ENCODE data around the gene KIFAP3. TPM values are rescaled to one million over a fixed set of nuclear protein-coding genes. Genes with fewer than 3 reads are reported as not detected.

KIFAP3 gene
- total RNA-seq, 1 experiment from 2014 or later = 20.0 TPM

DNA sequence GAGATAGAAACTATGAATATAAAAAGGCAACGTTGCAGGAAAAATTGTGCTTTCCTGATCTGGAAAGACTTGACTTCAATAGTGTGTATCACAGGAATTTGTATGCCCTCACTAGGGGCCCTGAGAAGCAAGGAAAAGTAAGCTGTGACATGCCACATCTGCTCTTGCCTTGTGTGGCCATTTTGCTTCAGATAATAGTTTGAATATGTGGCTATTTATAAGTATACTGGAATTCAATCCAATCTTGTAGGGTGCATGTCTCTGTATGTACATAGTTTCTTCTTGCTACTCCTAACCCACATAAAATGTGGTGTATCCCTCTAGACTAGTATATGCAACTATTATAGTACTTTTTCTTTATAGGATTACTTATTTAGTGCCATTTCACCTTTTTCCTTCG is 149.7 kb downstream of the KIFAP3 start:
- H3K4me1 ChIP-seq (ENCODE audit: control insufficient read depth, insufficient read depth, low read length) = no peaks in the 10 kb centered on the region
- DNase-seq (ENCODE audit: low read depth, low spot score) (no peak), ATAC-seq (no peak)
- POLR2A ChIA-PET = no interaction called here
- TF ChIP-seq, protein P1, sequence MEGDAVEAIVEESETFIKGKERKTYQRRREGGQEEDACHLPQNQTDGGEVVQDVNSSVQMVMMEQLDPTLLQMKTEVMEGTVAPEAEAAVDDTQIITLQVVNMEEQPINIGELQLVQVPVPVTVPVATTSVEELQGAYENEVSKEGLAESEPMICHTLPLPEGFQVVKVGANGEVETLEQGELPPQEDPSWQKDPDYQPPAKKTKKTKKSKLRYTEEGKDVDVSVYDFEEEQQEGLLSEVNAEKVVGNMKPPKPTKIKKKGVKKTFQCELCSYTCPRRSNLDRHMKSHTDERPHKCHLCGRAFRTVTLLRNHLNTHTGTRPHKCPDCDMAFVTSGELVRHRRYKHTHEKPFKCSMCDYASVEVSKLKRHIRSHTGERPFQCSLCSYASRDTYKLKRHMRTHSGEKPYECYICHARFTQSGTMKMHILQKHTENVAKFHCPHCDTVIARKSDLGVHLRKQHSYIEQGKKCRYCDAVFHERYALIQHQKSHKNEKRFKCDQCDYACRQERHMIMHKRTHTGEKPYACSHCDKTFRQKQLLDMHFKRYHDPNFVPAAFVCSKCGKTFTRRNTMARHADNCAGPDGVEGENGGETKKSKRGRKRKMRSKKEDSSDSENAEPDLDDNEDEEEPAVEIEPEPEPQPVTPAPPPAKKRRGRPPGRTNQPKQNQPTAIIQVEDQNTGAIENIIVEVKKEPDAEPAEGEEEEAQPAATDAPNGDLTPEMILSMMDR (IDR thresholded peaks at IDR 0.05) = no peak
- TF ChIP-seq TCF7L2 (IDR thresholded peaks at IDR 0.05; ENCODE audit: low read depth, low read length) (no peak), POLR2AphosphoS5 (IDR thresholded peaks at IDR 0.05; ENCODE audit: low read depth, low read length) (no peak), SIN3A (IDR thresholded peaks at IDR 0.05; ENCODE audit: borderline replicate concordance, insufficient read depth, low read depth, low read length) (no peak)
- TF ChIP-seq, protein P2, sequence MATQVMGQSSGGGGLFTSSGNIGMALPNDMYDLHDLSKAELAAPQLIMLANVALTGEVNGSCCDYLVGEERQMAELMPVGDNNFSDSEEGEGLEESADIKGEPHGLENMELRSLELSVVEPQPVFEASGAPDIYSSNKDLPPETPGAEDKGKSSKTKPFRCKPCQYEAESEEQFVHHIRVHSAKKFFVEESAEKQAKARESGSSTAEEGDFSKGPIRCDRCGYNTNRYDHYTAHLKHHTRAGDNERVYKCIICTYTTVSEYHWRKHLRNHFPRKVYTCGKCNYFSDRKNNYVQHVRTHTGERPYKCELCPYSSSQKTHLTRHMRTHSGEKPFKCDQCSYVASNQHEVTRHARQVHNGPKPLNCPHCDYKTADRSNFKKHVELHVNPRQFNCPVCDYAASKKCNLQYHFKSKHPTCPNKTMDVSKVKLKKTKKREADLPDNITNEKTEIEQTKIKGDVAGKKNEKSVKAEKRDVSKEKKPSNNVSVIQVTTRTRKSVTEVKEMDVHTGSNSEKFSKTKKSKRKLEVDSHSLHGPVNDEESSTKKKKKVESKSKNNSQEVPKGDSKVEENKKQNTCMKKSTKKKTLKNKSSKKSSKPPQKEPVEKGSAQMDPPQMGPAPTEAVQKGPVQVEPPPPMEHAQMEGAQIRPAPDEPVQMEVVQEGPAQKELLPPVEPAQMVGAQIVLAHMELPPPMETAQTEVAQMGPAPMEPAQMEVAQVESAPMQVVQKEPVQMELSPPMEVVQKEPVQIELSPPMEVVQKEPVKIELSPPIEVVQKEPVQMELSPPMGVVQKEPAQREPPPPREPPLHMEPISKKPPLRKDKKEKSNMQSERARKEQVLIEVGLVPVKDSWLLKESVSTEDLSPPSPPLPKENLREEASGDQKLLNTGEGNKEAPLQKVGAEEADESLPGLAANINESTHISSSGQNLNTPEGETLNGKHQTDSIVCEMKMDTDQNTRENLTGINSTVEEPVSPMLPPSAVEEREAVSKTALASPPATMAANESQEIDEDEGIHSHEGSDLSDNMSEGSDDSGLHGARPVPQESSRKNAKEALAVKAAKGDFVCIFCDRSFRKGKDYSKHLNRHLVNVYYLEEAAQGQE (IDR thresholded peaks at IDR 0.05; ENCODE audit: insufficient read depth in 1 of 2, low read depth in 2 of 2, low read length in 1 of 2) = no peak
- CTCF ChIA-PET = no interaction called here
- intact Hi-C loops (cut with micrococcal nuclease; ENCODE audit: unreplicated experiment) (loop anchor here (10.0 kb wide), 2 partner anchors 150 to 750 kb away; partner anchors contain the start of gene KIFAP3), in situ Hi-C loops (cut with HindIII; ENCODE audit: low pct_unique_long_range_greater_than_20kb, low sequenced_read_pairs) (no loop called here)
- H3K27me3 ChIP-seq (ENCODE audit: control insufficient read depth, insufficient read depth, low read length) = no peaks in the 10 kb centered on the region
- no TSS peak for BruUV-seq (replicated peaks)
- H3K4me3 ChIP-seq (ENCODE audit: low read depth in 2 of 2, low read length in 2 of 2) = no peak overlapping the region
- H3K36me3 ChIP-seq (ENCODE audit: control insufficient read depth, insufficient read depth, low read length) = no peaks in the 10 kb centered on the region
- no peaks in the 10 kb centered on the region for H3K9me3 ChIP-seq (ENCODE audit: control insufficient read depth, insufficient read depth, low read depth, low read length)
- H3K27ac ChIP-seq (ENCODE audit: low read length) = no peak overlapping the region

DNA sequence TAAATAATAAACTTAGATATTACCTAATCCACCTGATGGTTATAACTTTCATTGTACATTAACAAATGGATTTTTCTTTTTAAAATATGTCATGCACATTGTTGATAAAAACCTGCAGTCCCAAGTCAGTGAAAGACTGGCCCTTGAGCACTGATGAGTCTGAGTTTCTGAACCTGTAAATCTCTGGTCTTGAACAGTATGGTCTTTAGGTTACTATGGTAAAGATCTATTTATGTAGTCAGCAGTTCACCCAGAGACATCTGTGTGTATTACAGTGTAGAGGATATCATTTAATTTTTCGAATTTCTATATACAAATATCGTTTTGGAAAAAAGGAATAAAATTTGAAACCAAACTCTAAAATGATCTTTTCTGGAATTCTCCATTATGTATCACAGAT is 150.4 kb downstream of the KIFAP3 start:
- no TSS peak for BruUV-seq (replicated peaks)
- H3K36me3 ChIP-seq (ENCODE audit: control insufficient read depth, insufficient read depth, low read length) = no peaks in the 10 kb centered on the region
- intact Hi-C loops (cut with micrococcal nuclease; ENCODE audit: unreplicated experiment) = loop anchor here (10.0 kb wide), 2 partner anchors 151 to 751 kb away; partner anchors contain the start of gene KIFAP3
- no peak overlapping the region for H3K4me3 ChIP-seq (ENCODE audit: low read depth in 2 of 2, low read length in 2 of 2)
- ATAC-seq (no peak), DNase-seq (ENCODE audit: low read depth, low spot score) (no peak)
- POLR2A ChIA-PET = no interaction called here
- in situ Hi-C loops (cut with HindIII; ENCODE audit: low pct_unique_long_range_greater_than_20kb, low sequenced_read_pairs) = no loop called here
- no peaks in the 10 kb centered on the region for H3K4me1 ChIP-seq (ENCODE audit: control insufficient read depth, insufficient read depth, low read length)
- H3K27me3 ChIP-seq (ENCODE audit: control insufficient read depth, insufficient read depth, low read length) = no peaks in the 10 kb centered on the region
- CTCF ChIA-PET = no interaction called here
- H3K27ac ChIP-seq (ENCODE audit: low read length) = no peak overlapping the region
- H3K9me3 ChIP-seq (ENCODE audit: control insufficient read depth, insufficient read depth, low read depth, low read length) = no peaks in the 10 kb centered on the region
- TF ChIP-seq POLR2AphosphoS5 (IDR thresholded peaks at IDR 0.05; ENCODE audit: low read depth, low read length) (no peak), TCF7L2 (IDR thresholded peaks at IDR 0.05; ENCODE audit: low read depth, low read length) (no peak), SIN3A (IDR thresholded peaks at IDR 0.05; ENCODE audit: borderline replicate concordance, insufficient read depth, low read depth, low read length) (no peak)
- TF ChIP-seq, protein P2 (IDR thresholded peaks at IDR 0.05; ENCODE audit: insufficient read depth in 1 of 2, low read depth in 2 of 2, low read length in 1 of 2) = no peak
- TF ChIP-seq, protein P1 (IDR thresholded peaks at IDR 0.05) = no peak
